NCI-H1436 (cell line): Measurements from ENCODE around the gene KCNQ1.

Experiments used
- DNase-seq: peaks from one replicate; lab custom pipeline; 2025; lab: John Stamatoyannopoulos, UW

KCNQ1 gene

GRCh38 chr11:2883979-2884815 is 439.4 kb downstream of the KCNQ1 start:
- DNase-seq = no peak

GRCh38 chr11:2885017-2885677 is 440.3 kb downstream of the KCNQ1 start:
- DNase-seq = no peak

GRCh38 chr11:2885678-2886081 is 440.9 kb downstream of the KCNQ1 start, which contains the start of gene CDKN1C:
CDKN1C (minus strand) TSS chr11:2885775; CDS start chr11:2885456, 319 bp downstream.
- peak; percentile 89 for DNase-seq

- no peak for DNase-seq
Measured at GRCh38 chr11:2886191-2886894, 441.5 kb downstream of the KCNQ1 start.

GRCh38 chr11:2886936-2887335 is 442.1 kb downstream of the KCNQ1 start:
- DNase-seq = no peak

- no peak for DNase-seq
Measured at GRCh38 chr11:2887515-2888195, 442.8 kb downstream of the KCNQ1 start.

- DNase-seq = peak; percentile 72
Measured at GRCh38 chr11:2888266-2888968, 443.6 kb downstream of the KCNQ1 start.

- no peak for DNase-seq
Measured at GRCh38 chr11:2889362-2890273, 444.8 kb downstream of the KCNQ1 start.

- DNase-seq = peak; percentile 68
Measured at GRCh38 chr11:2890466-2891294, 445.9 kb downstream of the KCNQ1 start.

GRCh38 chr11:2891326-2892214 is 446.8 kb downstream of the KCNQ1 start:
- no peak for DNase-seq

- peak; percentile 76 for DNase-seq
Measured at GRCh38 chr11:2892215-2892966, 447.6 kb downstream of the KCNQ1 start.

GRCh38 chr11:2892967-2893528 is 448.2 kb downstream of the KCNQ1 start:
- DNase-seq = no peak

- DNase-seq = no peak
Measured at GRCh38 chr11:2893935-2894334, 449.1 kb downstream of the KCNQ1 start.

GRCh38 chr11:2896047-2896446 is 451.2 kb downstream of the KCNQ1 start:
- DNase-seq = no peak

- DNase-seq = no peak
Measured at GRCh38 chr11:2897048-2897447, 452.2 kb downstream of the KCNQ1 start.

GRCh38 chr11:2898366-2899079 is 453.7 kb downstream of the KCNQ1 start:
- no peak for DNase-seq
